ENCODE results near the gene RIPOR3.
"Not testable (repeated sequence)": the region's sequence is repeated elsewhere in the genome, so short reads cannot be mapped to it uniquely, and the experiment has no call there.

DNA sequence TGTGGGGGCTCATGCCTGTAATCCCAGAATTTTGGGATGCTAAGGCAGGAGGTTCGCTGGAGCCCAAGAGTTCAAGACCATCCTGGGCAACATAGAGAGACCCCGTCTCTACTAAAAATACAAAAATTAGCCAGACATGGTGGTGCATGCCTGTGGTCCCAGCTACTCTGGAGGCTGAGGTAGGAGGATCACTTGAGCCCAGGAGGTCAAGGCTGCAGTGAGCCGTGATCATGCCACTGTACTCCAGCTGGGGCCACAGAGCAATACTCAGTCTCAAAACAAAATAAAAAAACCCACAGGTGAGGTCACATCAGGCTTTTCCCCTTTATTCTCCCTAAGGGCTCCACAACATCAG is 15.0 kb downstream of the RIPOR3 start:
- TF ChIP-seq CTCF (IDR thresholded peaks at IDR 0.05); ZFX (IDR thresholded peaks at IDR 0.05; ENCODE audit: borderline replicate concordance): not testable (repeated sequence)

All from 22Rv1 (cell line).